ENCODE data around the gene CARD11. TPM values are rescaled to one million over a fixed set of nuclear protein-coding genes. Genes with fewer than 3 reads are reported as not detected.
A peak's percentile ranks its signal among the peaks of the same experiment; 100 is the strongest.

The CARD11 gene
- polyA plus RNA-seq, 12 donors: 0.14 to 1.9 (median 0.33) TPM; not detected in 2

DNA sequence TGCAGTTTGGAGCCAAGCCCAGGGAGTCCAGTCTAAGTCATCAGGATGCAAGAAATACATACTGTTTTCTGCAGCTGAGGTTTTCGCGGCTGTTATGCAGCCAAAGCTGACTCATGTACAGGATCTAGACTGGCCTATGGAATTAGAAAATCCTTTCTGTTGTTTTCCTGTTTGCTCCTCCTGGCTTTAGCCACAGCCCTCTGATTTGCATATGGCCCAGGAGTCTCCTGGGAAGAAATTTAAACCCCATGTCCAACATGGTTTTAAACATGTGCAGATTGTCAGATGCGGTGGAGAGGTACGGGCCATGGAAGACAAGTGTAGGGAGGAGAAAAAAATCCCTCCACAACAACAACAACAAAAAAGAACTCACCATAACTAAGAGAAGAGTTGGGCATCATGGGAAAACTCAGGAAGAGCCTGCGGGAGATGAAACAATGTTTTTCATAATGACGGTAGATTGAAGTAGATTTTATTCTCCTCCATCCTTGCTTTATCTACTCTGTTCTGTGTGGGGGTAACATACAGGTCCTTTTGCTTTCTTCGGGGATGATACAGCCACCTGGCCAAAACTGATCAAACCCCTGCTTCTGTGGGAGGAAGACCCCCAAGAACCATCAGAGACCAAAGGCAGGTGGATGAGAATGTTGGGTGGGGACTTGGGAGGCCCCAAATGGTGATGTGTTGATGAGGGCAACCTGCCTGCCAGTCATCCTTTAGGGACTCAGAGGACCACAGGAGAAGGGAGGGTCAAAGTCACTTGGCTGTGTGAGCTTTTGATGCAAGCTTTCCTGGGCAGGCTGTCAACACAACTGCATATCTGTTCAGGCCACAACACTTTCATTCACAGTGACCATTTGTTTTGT lies 169.7 kb downstream of the CARD11 start:
- no peak for DNase-seq

- DNase-seq: no peak
Measured at GRCh38 chr7:2873146-2873545, 170.5 kb downstream of the CARD11 start.

GRCh38 chr7:2872296-2872874 lies 171.3 kb downstream of the CARD11 start:
- DNase-seq: no peak

- DNase-seq: peak; percentile 63
Measured at GRCh38 chr7:2870471-2870931, 173.2 kb downstream of the CARD11 start.

DNA sequence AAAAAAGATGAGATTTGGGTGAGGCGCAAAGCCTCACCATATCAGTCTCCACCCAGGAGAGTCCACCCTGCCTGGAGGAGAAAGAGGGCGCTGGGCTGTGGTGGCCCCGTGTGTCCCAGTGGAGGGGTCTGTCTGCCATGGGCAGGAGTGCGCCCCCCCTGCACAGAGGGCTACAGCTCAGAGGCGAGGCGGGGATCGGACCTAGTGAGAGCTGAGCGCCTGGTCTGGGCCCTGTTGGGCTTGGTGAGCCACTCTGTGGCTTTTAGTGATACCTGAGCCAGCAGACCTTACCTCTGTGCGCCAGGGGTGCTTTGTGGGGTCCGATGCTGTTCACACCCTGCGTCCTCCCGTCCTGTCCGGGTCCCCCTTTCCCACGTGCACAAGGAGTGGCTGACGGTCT lies 173.7 kb downstream of the CARD11 start:
- no peak for DNase-seq

GRCh38 chr7:2866601-2867000 lies 177.1 kb downstream of the CARD11 start:
- DNase-seq: no peak

GRCh38 chr7:2864999-2865670 lies 178.5 kb downstream of the CARD11 start:
- peak; percentile 71 for DNase-seq

- no peak for DNase-seq
Measured at GRCh38 chr7:2864204-2864985, 179.3 kb downstream of the CARD11 start.

DNA sequence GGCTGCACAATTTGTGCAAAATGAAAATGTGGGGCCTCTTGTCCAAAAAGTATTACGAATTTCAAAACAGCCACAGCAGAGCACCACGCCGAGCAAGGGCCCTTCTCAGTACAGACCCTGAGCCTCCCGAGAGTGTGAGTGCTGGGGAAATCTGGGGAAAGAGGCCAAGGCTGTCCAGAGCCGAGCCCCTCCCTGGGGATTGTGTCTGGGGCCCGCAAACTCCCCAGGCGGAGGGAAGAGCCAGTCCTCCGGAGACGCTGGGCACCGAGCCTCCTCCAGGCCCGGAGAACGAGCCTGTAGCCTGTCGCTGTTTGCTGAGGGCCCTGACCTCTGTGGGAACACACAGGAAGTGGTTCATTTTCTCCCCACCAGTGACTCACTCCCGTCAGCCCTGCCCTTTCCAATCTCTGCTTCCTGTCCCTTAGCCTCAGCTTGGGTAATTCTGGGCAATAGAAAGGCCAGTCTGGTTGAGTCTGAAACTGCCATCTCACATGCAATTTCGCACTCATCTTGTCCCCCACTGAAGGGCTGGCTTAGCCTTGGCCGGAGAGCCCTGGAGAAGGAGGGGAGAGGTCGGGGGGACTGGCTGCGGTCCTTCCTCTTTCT lies 180.1 kb downstream of the CARD11 start:
- DNase-seq: peak; percentile 57

GRCh38 chr7:2862831-2863361 lies 180.8 kb downstream of the CARD11 start:
- DNase-seq: no peak

DNA sequence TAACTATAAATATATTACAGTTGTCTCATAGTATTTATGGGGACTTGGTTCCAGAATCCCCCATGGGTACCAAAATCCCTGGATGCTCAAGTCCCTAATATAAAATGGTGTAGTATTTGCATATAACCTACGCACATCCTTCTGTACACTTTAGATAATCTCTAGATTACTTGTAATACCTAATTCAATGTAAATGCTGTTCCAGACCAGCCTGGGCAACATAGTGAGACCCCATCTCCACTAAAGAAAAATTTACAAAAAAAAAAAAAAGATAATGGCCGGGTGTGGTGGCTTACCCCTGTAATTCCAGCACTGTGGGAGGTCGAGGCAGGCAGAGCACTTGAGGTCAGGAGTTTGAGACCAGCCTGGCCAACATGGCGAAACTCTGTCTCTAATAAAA lies 182.2 kb downstream of the CARD11 start:
- no peak for DNase-seq

GRCh38 chr7:2860627-2861133 lies 183.0 kb downstream of the CARD11 start:
- no peak for DNase-seq

DNA sequence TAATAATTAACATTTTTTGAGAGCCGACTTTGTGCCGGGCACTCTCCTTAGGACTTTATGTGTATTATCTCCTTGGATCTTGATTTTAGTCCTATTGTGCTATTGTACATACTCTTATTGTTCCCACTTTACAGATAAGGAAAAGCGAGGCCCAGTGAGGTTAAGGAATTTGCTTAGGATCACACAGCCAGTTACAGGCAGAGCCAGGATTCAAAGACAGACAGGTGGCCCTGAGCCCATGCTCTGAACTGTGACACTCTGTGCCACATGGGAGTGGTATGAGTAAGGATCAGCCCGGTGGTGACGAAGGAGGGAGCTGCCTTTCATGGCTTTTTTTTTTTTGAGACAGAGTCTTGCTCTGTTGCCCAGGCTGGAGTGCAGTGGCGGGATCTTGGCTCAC lies 183.7 kb downstream of the CARD11 start:
- no peak for DNase-seq

DNA sequence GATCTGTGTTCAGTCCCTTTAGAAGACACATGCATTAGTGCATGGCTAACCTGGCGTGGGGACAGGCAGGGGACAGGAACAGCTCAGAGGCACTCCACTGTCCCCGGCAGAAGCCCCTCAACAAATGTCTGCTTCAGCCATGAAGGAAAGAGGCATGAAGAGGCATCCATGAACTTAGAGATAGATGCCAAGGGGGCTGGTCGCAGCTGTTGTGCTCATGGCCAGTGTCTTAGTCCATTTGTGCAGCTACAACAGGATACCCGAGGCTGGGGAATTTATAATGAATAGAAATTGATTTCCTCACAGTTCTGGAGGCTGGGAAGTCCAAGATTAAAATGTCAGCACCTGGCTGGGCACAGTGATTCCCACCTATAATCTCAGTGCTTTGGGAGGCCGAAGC lies 185.0 kb downstream of the CARD11 start:
- DNase-seq: no peak

- no peak for DNase-seq
Measured at GRCh38 chr7:2856388-2857169, 187.1 kb downstream of the CARD11 start.

Other genes with a start within 250 kb of the CARD11 start
- gene GNA12, start 199.6 kb downstream of the CARD11 start, polyA plus RNA-seq (ENCODE audit: insufficient read length in 12 of 12): 10 to 100 TPM in 11 of 12 donors, not detected in 1; 22.8 to 44.9 (median 29.2) TPM

All from muscle of arm (tissue), 12 donors.